ENCODE results near the gene PCSK5.

- no peak for TF ChIP-seq POLR2A (IDR thresholded peaks at IDR 0.05; ENCODE audit: low read length)
- TF ChIP-seq GATA1 (IDR thresholded peaks at IDR 0.05; ENCODE audit: low read depth, low read length): no peak
Observed at GRCh38 chr9:76218886-76219445, 328.5 kb downstream of the PCSK5 start.
